Right lobe of liver (tissue), 5 donors: ENCODE measurements around the gene CCDC137. TPM values are rescaled to one million over a fixed set of nuclear protein-coding genes. Genes with fewer than 3 reads are reported as not detected.

Experiments
- microRNA-seq, 2 donors: library from miRNA; unstranded; fragments of <30 nt; microRNA quantifications; one replicate each; pipeline ENCODE4, GENCODE V29; 2019 to 2020
- small RNA-seq, 2 experiments: library from RNA; depleted of rRNA; stranded (forward); fragments of <200 nt; gene quantifications; one replicate each; pipeline ENCODE3, GENCODE V24; 2016
- total RNA-seq, 6 experiments: library from RNA; depleted of rRNA in 2 of 6; stranded (reverse); fragments of >200 nt in 2 of 6; fragmentation: NEBNext Ultra II Directional in 3 of 6; extraction: Animal tissue kit (Norgen Biotek cat#: 25700) in 3 of 6; gene quantifications; one replicate each; pipeline versions ENCODE4 v1.1.0 to v1.2.4, GENCODE V29; 2016 to 2023
- donor health status: DM: no; HTN: no; CAD: no.
- donor health status: DM: no; HTN: no; CAD: no.
- donor health status: DM: no; HTN: yes; CAD: no.
- donor health status: DM: no; HTN: yes; CAD: no.

CCDC137 gene
- total RNA-seq, 6 experiments from 2014 or later: 5.5 to 35.0 (median 6.5) TPM

Small RNA genes lying within 50 kb of the gene (microRNA-seq; reads per million reads assigned to microRNA genes)
- 0.64 to 1.2 reads per million in 2 donors for gene MIR6786

Small RNA genes lying within 50 kb of the gene (small RNA-seq; reads per million reads assigned to genes)
- gene MIR6786: 0 reads per million in 2 experiments

Other genes starting within 250 kb of the CCDC137 start
- gene ACTG1, start 153.9 kb upstream of the CCDC137 start, total RNA-seq: 1,000 to 10,000 TPM in 3 of 6 experiments, 100 to 1,000 TPM in 3; 218 to 2,508 (median 1,326) TPM
- gene FSCN2, start 138.4 kb upstream of the CCDC137 start, total RNA-seq: under 1 TPM in 1 of 6 experiments, not detected in 5; 0.22 TPM
- gene FAAP100, start 114.4 kb upstream of the CCDC137 start, total RNA-seq: 10 to 100 TPM; 13.1 to 17.1 (median 15.2) TPM
- 10 to 100 TPM; 46.5 to 63.2 (median 55.8) TPM for gene NPLOC4, start 29.6 kb upstream of the CCDC137 start, total RNA-seq
- gene TSPAN10, start 29.5 kb upstream of the CCDC137 start, total RNA-seq: 1 to 10 TPM in 1 of 6 experiments, under 1 TPM in 5; 0.18 to 1.2 (median 0.62) TPM
- under 1 TPM in 4 of 6 experiments, not detected in 2; 0.40 to 0.93 (median 0.68) TPM for gene PDE6G, start 10.2 kb upstream of the CCDC137 start, total RNA-seq
- gene OXLD1, start 132 bp upstream of the CCDC137 start, total RNA-seq: 10 to 100 TPM in 5 of 6 experiments, 1 to 10 TPM in 1; 8.3 to 24.3 (median 14.6) TPM
- gene ARL16, start 17.1 kb downstream of the CCDC137 start, total RNA-seq: 10 to 100 TPM in 4 of 6 experiments, 1 to 10 TPM in 2; 5.3 to 16.8 (median 11.1) TPM
- 10 to 100 TPM; 30.6 to 46.3 (median 37.3) TPM for gene HGS, start 17.3 kb downstream of the CCDC137 start, total RNA-seq
- gene MRPL12, start 36.6 kb downstream of the CCDC137 start, total RNA-seq: 100 to 1,000 TPM in 2 of 6 experiments, 10 to 100 TPM in 4; 43.8 to 119 (median 59.3) TPM
- gene SLC25A10, start 45.5 kb downstream of the CCDC137 start, total RNA-seq: 10 to 100 TPM; 35.6 to 92.0 (median 72.7) TPM
- gene GCGR, start 137.4 kb downstream of the CCDC137 start, total RNA-seq: 100 to 1,000 TPM in 2 of 6 experiments, 10 to 100 TPM in 4; 39.5 to 146 (median 68.5) TPM
- gene MCRIP1, start 166.6 kb downstream of the CCDC137 start, total RNA-seq: 10 to 100 TPM; 19.0 to 32.6 (median 25.7) TPM
- gene PPP1R27, start 168.3 kb downstream of the CCDC137 start, total RNA-seq: under 1 TPM in 3 of 6 experiments, not detected in 3; 0.27 to 0.62 (median 0.40) TPM
- 1,000 to 10,000 TPM in 5 of 6 experiments, 100 to 1,000 TPM in 1; 856 to 5,039 (median 1,455) TPM for gene P4HB, start 193.8 kb downstream of the CCDC137 start, total RNA-seq
- gene ARHGDIA, start 204.6 kb downstream of the CCDC137 start, total RNA-seq: 100 to 1,000 TPM in 5 of 6 experiments, 10 to 100 TPM in 1; 92.4 to 162 (median 137) TPM
- gene ALYREF, start 224.8 kb downstream of the CCDC137 start, total RNA-seq: 10 to 100 TPM; 11.6 to 20.3 (median 18.8) TPM
- 100 to 1,000 TPM in 1 of 6 experiments, 10 to 100 TPM in 5; 54.3 to 101 (median 73.3) TPM for gene ANAPC11, start 225.0 kb downstream of the CCDC137 start, total RNA-seq
- 1 to 10 TPM in 2 of 6 experiments, under 1 TPM in 2, not detected in 2; 0.12 to 1.5 (median 0.87) TPM for gene NPB, start 235.5 kb downstream of the CCDC137 start, total RNA-seq
- 100 to 1,000 TPM in 1 of 6 experiments, 10 to 100 TPM in 5; 63.5 to 103 (median 89.3) TPM for gene PCYT2, start 244.7 kb downstream of the CCDC137 start, total RNA-seq